H9 (cell line): ENCODE measurements around the gene C3orf49. TPM values are rescaled to one million over a fixed set of nuclear protein-coding genes. Genes with fewer than 3 reads are reported as not detected.

Experiments
- DNase-seq: peaks from one replicate; pipeline ENCODE4 v3.0.0-alpha.2; 2017
- H2AFZ ChIP-seq: one replicate; pipeline ENCODE4 v1.6.1; 2013; ENCODE audit warnings: mild to moderate bottlenecking, low read length, control low read depth, moderate library complexity
- H2AK5ac ChIP-seq: 2 replicates; pipeline ENCODE4 v1.6.1; 2013; ENCODE audit warnings: low read length, control low read depth, mixed read lengths; ENCODE audit not compliant: insufficient read length
- H2BK120ac ChIP-seq: one replicate; pipeline ENCODE4 v1.6.1; 2013; ENCODE audit warnings: low read depth, mild to moderate bottlenecking, low read length, control low read depth, inconsistent platforms; ENCODE audit not compliant: poor library complexity, severe bottlenecking
- H2BK12ac ChIP-seq: 2 replicates; pipeline ENCODE4 v1.6.1; 2013; ENCODE audit warnings: low read length, control low read depth, mixed read lengths, low read depth; ENCODE audit not compliant: insufficient read length
- H2BK15ac ChIP-seq: 2 replicates; pipeline ENCODE4 v1.6.1; 2013; ENCODE audit warnings: low read depth, low read length, control low read depth
- H2BK20ac ChIP-seq: one replicate; pipeline ENCODE4 v1.6.1; 2013; ENCODE audit warnings: low read depth, mild to moderate bottlenecking, low read length, control low read depth, inconsistent platforms; ENCODE audit not compliant: poor library complexity, severe bottlenecking
- H2BK5ac ChIP-seq: 2 replicates; pipeline ENCODE4 v1.6.1; 2013; ENCODE audit warnings: low read length, control low read depth, mixed read lengths; ENCODE audit not compliant: insufficient read length
- H3K14ac ChIP-seq: 2 replicates; pipeline ENCODE4 v1.6.1; 2013; ENCODE audit warnings: low read length, control low read depth; ENCODE audit not compliant: insufficient read depth
- H3K18ac ChIP-seq: 2 replicates; pipeline ENCODE4 v1.6.1; 2013; ENCODE audit warnings: low read depth, mild to moderate bottlenecking, mixed read lengths, low read length, control low read depth; ENCODE audit not compliant: insufficient read length
- H3K23ac ChIP-seq: 2 replicates; pipeline ENCODE4 v1.6.1; 2013; ENCODE audit warnings: low read length, control low read depth, mixed read lengths, low read depth; ENCODE audit not compliant: insufficient read length
- H3K23me2 ChIP-seq: 2 replicates; pipeline ENCODE4 v1.6.1; 2013; ENCODE audit warnings: low read depth, mild to moderate bottlenecking, mixed read lengths, low read length, control low read depth; ENCODE audit not compliant: insufficient read length, poor library complexity, severe bottlenecking
- H3K27ac ChIP-seq: 2 replicates; pipeline ENCODE4 v1.5.1; 2013; ENCODE audit warnings: low read length, control low read depth, mixed read lengths, low read depth; ENCODE audit not compliant: insufficient read length
- H3K27me3 ChIP-seq: 2 replicates; pipeline ENCODE4 v1.6.1; 2013; ENCODE audit warnings: low read length, control low read depth, inconsistent platforms; ENCODE audit not compliant: insufficient read depth
- H3K4ac ChIP-seq: 2 replicates; pipeline ENCODE4 v1.6.1; 2013; ENCODE audit warnings: low read depth, mild to moderate bottlenecking, control low read depth, inconsistent platforms, low read length, moderate library complexity
- H3K4me1 ChIP-seq: 2 replicates; pipeline ENCODE4 v1.6.1; 2013; ENCODE audit warnings: low read length, control low read depth, inconsistent platforms; ENCODE audit not compliant: insufficient read depth
- H3K4me2 ChIP-seq: 2 replicates; pipeline ENCODE4 v1.6.1; 2013; ENCODE audit warnings: low read length, control low read depth, mixed read lengths; ENCODE audit not compliant: insufficient read length, insufficient read depth
- H3K56ac ChIP-seq: 2 replicates; pipeline ENCODE4 v1.6.1; 2013; ENCODE audit warnings: low read depth, mild to moderate bottlenecking, mixed read lengths, low read length, control low read depth; ENCODE audit not compliant: insufficient read length
- H3K79me1 ChIP-seq: 2 replicates; pipeline ENCODE4 v1.6.1; 2013; ENCODE audit warnings: low read depth, mild to moderate bottlenecking, moderate library complexity, low read length, control low read depth, inconsistent platforms; ENCODE audit not compliant: insufficient read depth, poor library complexity, severe bottlenecking
- H3K79me2 ChIP-seq: 2 replicates; pipeline ENCODE4 v1.6.1; 2013; ENCODE audit warnings: low read length, control low read depth, inconsistent platforms; ENCODE audit not compliant: insufficient read depth
- H3K9ac ChIP-seq: 2 replicates; pipeline ENCODE4 v1.6.1; 2013; ENCODE audit warnings: low read length, control low read depth, mixed read lengths; ENCODE audit not compliant: insufficient read length; ENCODE audit errors: extremely low read depth
- H3K9me3 ChIP-seq: one replicate; pipeline ENCODE4 v1.6.1; 2013; ENCODE audit warnings: low read depth, low read length, inconsistent platforms; ENCODE audit not compliant: control insufficient read depth
- H3T11ph ChIP-seq: one replicate; pipeline ENCODE4 v1.6.1; 2013; ENCODE audit warnings: mild to moderate bottlenecking, low read length, control low read depth, inconsistent platforms
- H4K20me1 ChIP-seq: one replicate; pipeline ENCODE4 v1.6.1; 2013; ENCODE audit not compliant: control insufficient read depth, insufficient read length, insufficient read depth
- H4K5ac ChIP-seq: 2 replicates; pipeline ENCODE4 v1.6.1; 2013; ENCODE audit warnings: low read depth, mild to moderate bottlenecking, mixed read lengths, low read length, control low read depth; ENCODE audit not compliant: insufficient read length
- H4K8ac ChIP-seq: replicated peaks from 2 replicates; pipeline ENCODE4 v1.6.1; 2013; ENCODE audit warnings: low read length, control low read depth, mixed read lengths, low read depth; ENCODE audit not compliant: insufficient read length
- H4K91ac ChIP-seq: 2 replicates; pipeline ENCODE4 v1.6.1; 2013; ENCODE audit warnings: low read depth, mild to moderate bottlenecking, moderate library complexity, mixed read lengths, low read length, control low read depth; ENCODE audit not compliant: insufficient read length
- H3K27ac Mint-ChIP-seq, 3 experiments: 2 replicates in 2 of 3; 3 replicates in 1 of 3; pipeline ENCODE4 v1.8.0; 2020 to 2021; ENCODE audit warnings: mixed read lengths in 3 of 3, mild to moderate bottlenecking in 1 of 3, moderate library complexity in 1 of 3
- H3K27me3 Mint-ChIP-seq: 2 replicates; pipeline ENCODE4 v1.8.0; 2021; ENCODE audit warnings: low read depth, mild to moderate bottlenecking, moderate library complexity, mixed read lengths
- H3K36me3 Mint-ChIP-seq, 3 experiments: 2 replicates in 2 of 3; 3 replicates in 1 of 3; pipeline ENCODE4 v1.8.0; 2020 to 2021; ENCODE audit warnings: low read depth in 3 of 3, mixed read lengths in 3 of 3; ENCODE audit not compliant: insufficient read depth in 1 of 3
- H3K4me1 Mint-ChIP-seq, 2 experiments: 2 replicates each; pipeline ENCODE4 v1.8.0; 2020; ENCODE audit warnings: mixed read lengths in 2 of 2
- H3K4me3 Mint-ChIP-seq, 2 experiments: 2 replicates in 1 of 2; 3 replicates in 1 of 2; pipeline ENCODE4 v1.8.0; 2020 to 2021; ENCODE audit warnings: mild to moderate bottlenecking in 2 of 2, mixed read lengths in 2 of 2, moderate library complexity in 1 of 2
- H3K9me3 Mint-ChIP-seq, 2 experiments: 2 replicates in 1 of 2; 3 replicates in 1 of 2; pipeline ENCODE4 v1.8.0; 2020; ENCODE audit warnings: mild to moderate bottlenecking in 2 of 2, mixed read lengths in 2 of 2, moderate library complexity in 1 of 2
- CTCF ChIP-seq: fragments of 200-600 bp; sonication (generic); conservative IDR thresholded peaks from 3 replicates; pipeline ENCODE4 v1.8.0; 2021; ENCODE audit warnings: antibody characterized with exemption, mild to moderate bottlenecking
- WGBS: extraction: QIAGEN DNeasy Blood & Tissue Kit; methylation state at CpG from one replicate; pipeline ENCODE4 v1.1.7; 2013; ENCODE audit warnings: missing lambda C conversion rate, low lambda C conversion rate, mixed read lengths; ENCODE audit not compliant: insufficient read length; ENCODE audit errors: extremely low coverage; 5-methylcytosine and 5-hydroxymethylcytosine counted together
- total RNA-seq: library from RNA; stranded (reverse); gene quantifications from 2 replicates; pipeline ENCODE4 v1.2.1, GENCODE V29; 2021

C3orf49 gene
- total RNA-seq, 1 experiment from 2014 or later: not detected

GRCh38 chr3:63864008-63864964 lies 45.2 kb downstream of the C3orf49 start:
- Mint-ChIP-seq H3K36me3 (peaks cover 0 to 19% (median 19%) of the 10 kb centered on the region in 3 experiments; a peak in 6 of 7 replicates), H3K27me3 (peaks cover 1% of the 10 kb centered on the region; the same call in 1 of the 2 replicates), H3K27ac (peak overlapping the region in 2 of 3 experiments; percentile 5 to 70; a peak in 5 of 7 replicates), H3K9me3 (no peaks in the 10 kb centered on the region), H3K4me3 (peak overlapping the region; percentile 87 to 93), H3K4me1 (peaks cover 40 to 42% of the 10 kb centered on the region in 2 experiments)
- no peaks in the 10 kb centered on the region; the same call in 1 of the 2 replicates for H3K79me2 ChIP-seq
- H3K23me2 ChIP-seq: peaks cover 16% of the 10 kb centered on the region
- no peak overlapping the region for H2BK15ac ChIP-seq
- H2BK5ac ChIP-seq: no peak overlapping the region
- no peak overlapping the region for H2BK20ac ChIP-seq
- DNase-seq: no peak
- H2AK5ac ChIP-seq: no peak overlapping the region
- no peaks in the 10 kb centered on the region for H3K4me1 ChIP-seq
- peak overlapping the region; percentile 45; the same call in 1 of the 2 replicates for H3K14ac ChIP-seq
- no peak overlapping the region for H3T11ph ChIP-seq
- peak overlapping the region; percentile 67 for H3K9ac ChIP-seq
- no peaks in the 10 kb centered on the region for H4K20me1 ChIP-seq
- H4K91ac ChIP-seq: no peak overlapping the region
- H4K5ac ChIP-seq: no peak overlapping the region
- peak overlapping the region; percentile 97 for H3K4me2 ChIP-seq
- H3K18ac ChIP-seq: peak overlapping the region; percentile 2
- H3K27me3 ChIP-seq: no peaks in the 10 kb centered on the region
- no peaks in the 10 kb centered on the region for H3K9me3 ChIP-seq
- H3K79me1 ChIP-seq: no peaks in the 10 kb centered on the region
- no peak overlapping the region for H3K23ac ChIP-seq
- no CpG with 5 or more reads among the region's 93 CpGs for WGBS
- no peak for TF ChIP-seq CTCF
- no peak overlapping the region for H2BK12ac ChIP-seq
- H4K8ac ChIP-seq: no peak overlapping the region
- H2BK120ac ChIP-seq: no peak overlapping the region
- no peak overlapping the region for H3K4ac ChIP-seq
- no peak overlapping the region for H3K56ac ChIP-seq
- H2AFZ ChIP-seq: no peak overlapping the region
- no peak overlapping the region for H3K27ac ChIP-seq
